GM12891 (cell line): ENCODE results near the gene NAGPA.

Experiments used
- DNase-seq: peaks from one replicate; pipeline ENCODE4 v3.0.0; 2011; ENCODE audit warnings: low spot score; ENCODE audit not compliant: insufficient read length
- FAIRE-seq: peaks from 2 replicates; lab custom pipeline; 2011; peaks lifted over from hg19 to GRCh38; lab: Jason Lieb, UNC
- PAX5 ChIP-seq: IDR thresholded peaks from 2 replicates; pipeline ENCODE4 v1.6.1; 2011; ENCODE audit warnings: low read length, moderate library complexity, mild to moderate bottlenecking; ENCODE audit not compliant: insufficient read depth, severe bottlenecking
- POLR2A ChIP-seq: IDR thresholded peaks from 2 replicates; pipeline ENCODE4 v1.6.1; 2011; ENCODE audit warnings: low read depth, low read length, control low read depth
- POLR2AphosphoS5 ChIP-seq: IDR thresholded peaks from 2 replicates; pipeline ENCODE4 v1.6.1; 2011; ENCODE audit warnings: low read depth, low read length, control low read depth
- POU2F2 ChIP-seq: IDR thresholded peaks from 2 replicates; pipeline ENCODE4 v1.6.1; 2011; ENCODE audit warnings: low read depth, mild to moderate bottlenecking, control low read depth, low read length, moderate library complexity
- SPI1 ChIP-seq: IDR thresholded peaks from 2 replicates; pipeline ENCODE4 v1.6.1; 2011; ENCODE audit warnings: low read depth, low read length, control low read depth
- TAF1 ChIP-seq: IDR thresholded peaks from 2 replicates; pipeline ENCODE4 v1.6.1; 2011; ENCODE audit warnings: low read depth, low read length, control low read depth

Gene NAGPA

GRCh38 chr16:5042574-5043171 lies 8.9 kb upstream of the NAGPA start:
- DNase-seq (no peak), FAIRE-seq (no peak)
- no peak for TF ChIP-seq POLR2A
- no peak for TF ChIP-seq PAX5
- TF ChIP-seq POU2F2: no peak
- no peak for TF ChIP-seq POLR2AphosphoS5
- no peak for TF ChIP-seq TAF1

GRCh38 chr16:5041600-5042133 lies 7.9 kb upstream of the NAGPA start:
- FAIRE-seq (peak; percentile 69), DNase-seq (no peak)
- TF ChIP-seq POLR2A: no peak
- TF ChIP-seq TAF1: no peak
- peak; percentile 63 for TF ChIP-seq PAX5

DNA sequence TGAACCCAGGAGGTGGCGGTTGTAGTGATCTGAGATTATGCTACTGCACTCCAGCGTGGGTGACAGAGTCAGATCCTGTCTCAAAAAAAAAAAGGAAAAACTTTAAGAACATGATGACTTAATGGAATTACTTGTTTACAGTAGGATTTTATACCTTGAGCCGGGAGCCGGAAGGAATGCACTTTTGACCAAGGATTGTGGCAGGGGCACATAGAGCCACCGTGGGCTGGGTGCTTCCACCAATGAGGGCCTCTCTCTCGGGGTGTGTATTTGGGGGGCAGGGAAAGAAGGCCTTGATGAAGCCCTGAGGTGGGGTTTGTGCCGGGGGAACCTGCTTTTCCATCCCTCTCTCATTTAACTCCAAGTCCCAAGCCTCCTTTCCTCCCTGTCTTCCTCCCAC lies 6.7 kb upstream of the NAGPA start:
- DNase-seq (no peak), FAIRE-seq (no peak)
- TF ChIP-seq POLR2A (no peak), POLR2AphosphoS5 (no peak), PAX5 (no peak), POU2F2 (no peak), TAF1 (no peak), SPI1 (no peak)

DNA sequence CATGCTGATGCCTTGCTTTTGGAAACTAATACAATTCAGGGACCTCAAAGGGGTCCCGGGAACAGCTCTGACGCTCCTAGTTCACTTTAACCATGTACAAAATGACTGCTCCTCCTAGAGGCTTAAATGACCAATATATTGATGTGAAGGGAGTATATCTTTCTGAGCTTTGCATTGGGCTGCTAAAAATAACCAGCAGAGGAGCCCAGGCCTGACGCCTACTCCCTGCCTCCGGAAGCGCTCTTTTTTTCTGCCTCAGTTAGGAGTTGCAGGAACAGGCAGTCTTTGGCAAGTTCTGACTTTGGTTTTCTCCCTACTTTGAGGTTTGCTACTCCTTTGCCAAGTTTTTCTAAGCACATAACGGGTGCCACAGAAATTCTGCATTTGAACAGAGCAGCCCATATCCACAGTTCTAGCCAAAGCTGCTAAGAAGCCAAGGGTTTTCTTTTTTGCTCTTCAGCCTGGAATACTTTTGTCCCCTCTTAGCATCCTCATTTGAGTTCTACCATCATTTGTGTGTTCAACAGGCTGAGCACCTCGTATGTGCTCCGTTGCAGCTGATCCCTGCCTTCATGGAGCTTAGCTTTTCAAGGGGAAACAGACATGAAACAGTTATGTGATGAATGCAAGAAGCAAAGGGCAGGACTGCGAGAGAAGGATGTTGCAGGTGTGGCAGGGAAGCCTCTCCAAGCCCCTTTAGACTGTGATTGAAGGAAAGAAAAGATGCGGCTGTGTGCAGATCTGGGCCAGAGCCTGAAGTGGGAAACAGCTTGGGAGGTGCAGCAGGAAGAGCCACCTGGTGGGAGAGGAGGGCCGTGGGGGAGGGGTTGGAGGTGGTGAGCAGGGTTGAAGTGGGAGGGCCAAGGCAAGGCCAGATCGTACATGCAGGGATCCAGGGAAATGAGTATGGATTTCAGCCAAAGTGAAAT lies 2.8 kb upstream of the NAGPA start:
- DNase-seq (no peak), FAIRE-seq (no peak)
- TF ChIP-seq POU2F2: no peak
- TF ChIP-seq SPI1: no peak
- TF ChIP-seq TAF1: no peak
- TF ChIP-seq PAX5: no peak
- TF ChIP-seq POLR2A: no peak
- TF ChIP-seq POLR2AphosphoS5: no peak

GRCh38 chr16:5035909-5036227 lies 2.1 kb upstream of the NAGPA start:
- DNase-seq (no peak), FAIRE-seq (no peak)
- no peak for TF ChIP-seq POU2F2
- no peak for TF ChIP-seq POLR2A
- TF ChIP-seq POLR2AphosphoS5: no peak
- no peak for TF ChIP-seq TAF1
- TF ChIP-seq PAX5: no peak
- TF ChIP-seq SPI1: no peak

DNA sequence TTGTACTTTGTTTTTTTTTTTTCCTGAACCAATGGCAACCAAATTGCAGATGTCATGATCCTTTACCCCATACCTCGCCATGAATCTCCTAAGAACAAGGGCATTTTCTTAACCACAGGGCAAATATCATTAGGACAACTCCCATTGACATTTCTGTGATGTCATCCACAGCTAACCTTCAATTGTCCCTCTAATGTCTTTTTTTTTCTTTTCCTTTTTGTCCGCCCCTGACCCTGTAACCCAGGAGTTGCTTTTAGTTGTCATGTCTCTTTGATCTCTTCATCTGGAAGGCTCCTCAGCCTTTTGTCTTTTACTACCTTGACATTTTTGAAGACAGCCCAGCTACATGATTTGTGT lies 410 bp upstream of the NAGPA start:
- no peak for TF ChIP-seq TAF1
- no peak for TF ChIP-seq PAX5
- no peak for TF ChIP-seq SPI1
- no peak for TF ChIP-seq POLR2A
- TF ChIP-seq POU2F2: no peak
- TF ChIP-seq POLR2AphosphoS5: no peak
- FAIRE-seq (no peak), DNase-seq (no peak)

DNA sequence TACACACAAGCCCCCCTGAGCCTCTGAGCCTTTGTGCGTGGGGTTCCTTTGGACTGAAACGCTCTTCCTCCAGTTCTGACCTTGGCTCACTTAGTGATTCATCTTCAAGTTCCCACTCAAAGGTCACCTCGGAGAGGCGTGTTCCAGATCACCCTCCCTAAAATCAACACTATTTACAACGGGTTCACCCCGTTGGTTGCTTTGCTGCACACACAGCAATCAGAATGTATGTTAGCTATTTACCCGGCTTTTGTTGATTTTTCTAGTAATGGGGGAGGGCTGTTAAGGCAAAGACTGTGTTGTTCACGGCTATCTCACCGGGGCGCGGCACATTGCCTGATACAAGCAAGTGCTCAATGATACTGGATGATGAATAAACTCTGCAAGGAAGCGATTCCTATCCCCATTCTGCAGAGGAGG lies 977 bp downstream of the NAGPA start:
- FAIRE-seq: no peak
- no peak for DNase-seq
- TF ChIP-seq POU2F2: no peak
- TF ChIP-seq PAX5: no peak
- TF ChIP-seq POLR2A: no peak
- TF ChIP-seq TAF1: no peak
- no peak for TF ChIP-seq SPI1
- no peak for TF ChIP-seq POLR2AphosphoS5

DNA sequence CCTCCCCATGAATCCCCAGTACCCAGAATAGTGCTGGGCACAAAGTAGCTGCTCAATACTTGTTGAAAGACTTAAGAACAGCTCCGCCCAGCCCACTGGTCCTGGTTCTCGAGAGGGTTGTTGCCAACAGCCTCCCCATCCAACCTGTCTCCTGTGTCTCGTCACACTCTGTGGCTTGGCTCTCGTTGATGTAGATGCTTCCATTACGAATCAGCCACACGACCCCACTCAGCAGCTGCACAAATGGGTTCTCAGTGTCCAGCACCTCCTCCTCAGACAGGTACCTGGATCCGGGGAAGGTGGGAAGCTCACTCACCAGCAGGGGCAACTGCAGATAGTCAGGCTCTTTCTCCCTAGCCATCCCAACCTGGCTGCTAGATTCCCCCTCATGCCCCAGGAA lies 2.1 kb downstream of the NAGPA start:
- no peak for DNase-seq
- TF ChIP-seq TAF1: no peak
- no peak for FAIRE-seq

- FAIRE-seq: no peak
- TF ChIP-seq PAX5 (no peak), POLR2A (no peak), POLR2AphosphoS5 (no peak), TAF1 (no peak), SPI1 (no peak), POU2F2 (no peak)
These were observed 3.4 kb downstream of the NAGPA start for GRCh38 chr16:5030251-5030870.

GRCh38 chr16:5028950-5029475 lies 4.7 kb downstream of the NAGPA start:
- TF ChIP-seq TAF1: no peak
- no peak for TF ChIP-seq POU2F2
- TF ChIP-seq PAX5: no peak
- TF ChIP-seq SPI1: no peak
- no peak for TF ChIP-seq POLR2AphosphoS5
- no peak for TF ChIP-seq POLR2A
- no peak for FAIRE-seq
- no peak for DNase-seq

More at GRCh38 chr16:5030251-5030870, 3.4 kb downstream of the NAGPA start:
- DNase-seq: no peak
